Duodenal mucosa (tissue), 2 donors: ENCODE data around the gene MIAT.
A peak's percentile ranks its signal among the peaks of the same experiment; 100 is the strongest.

Experiments
- H3K27ac ChIP-seq: one replicate; pipeline ENCODE4 v1.7.0; 2013; ENCODE audit warnings: low read depth, low read length
- H3K27me3 ChIP-seq, 2 donors: one replicate each; pipeline ENCODE4 v1.7.0; 2013; ENCODE audit warnings: low read length in 2 of 2, control low read depth in 1 of 2; ENCODE audit not compliant: insufficient read depth in 2 of 2, control insufficient read depth in 1 of 2
- H3K36me3 ChIP-seq, 2 donors: one replicate each; pipeline ENCODE4 v1.7.0; 2013; ENCODE audit warnings: low read length in 2 of 2, control low read depth in 1 of 2; ENCODE audit not compliant: insufficient read depth in 2 of 2, control insufficient read depth in 1 of 2
- H3K4me1 ChIP-seq, 2 donors: one replicate each; pipeline ENCODE4 v1.7.0; 2013; ENCODE audit warnings: low read length in 2 of 2, control low read depth in 1 of 2; ENCODE audit not compliant: insufficient read depth in 2 of 2, control insufficient read depth in 1 of 2
- H3K4me3 ChIP-seq, 2 donors: one replicate each; pipeline ENCODE4 v1.7.0; 2013; ENCODE audit warnings: low read length in 2 of 2, low read depth in 1 of 2
- H3K9ac ChIP-seq, 2 donors: one replicate each; pipeline ENCODE4 v1.7.0; 2013; ENCODE audit warnings: low read length in 2 of 2, low read depth in 1 of 2
- H3K9me3 ChIP-seq, 2 donors: one replicate each; pipeline ENCODE4 v1.7.0; 2013; ENCODE audit warnings: low read length in 2 of 2, control low read depth in 1 of 2; ENCODE audit not compliant: control insufficient read depth in 1 of 2

The MIAT gene

GRCh38 chr22:26629988-26630761 lies 27.2 kb upstream of the MIAT start:
- Histone ChIP-seq H3K36me3 (no peaks in the 10 kb centered on the region), H3K4me1 (peaks cover 9 to 21% of the 10 kb centered on the region in 2 donors), H3K27me3 (no peaks in the 10 kb centered on the region), H3K9me3 (no peaks in the 10 kb centered on the region), H3K9ac (no peak overlapping the region), H3K27ac (no peak overlapping the region), H3K4me3 (no peak overlapping the region)

DNA sequence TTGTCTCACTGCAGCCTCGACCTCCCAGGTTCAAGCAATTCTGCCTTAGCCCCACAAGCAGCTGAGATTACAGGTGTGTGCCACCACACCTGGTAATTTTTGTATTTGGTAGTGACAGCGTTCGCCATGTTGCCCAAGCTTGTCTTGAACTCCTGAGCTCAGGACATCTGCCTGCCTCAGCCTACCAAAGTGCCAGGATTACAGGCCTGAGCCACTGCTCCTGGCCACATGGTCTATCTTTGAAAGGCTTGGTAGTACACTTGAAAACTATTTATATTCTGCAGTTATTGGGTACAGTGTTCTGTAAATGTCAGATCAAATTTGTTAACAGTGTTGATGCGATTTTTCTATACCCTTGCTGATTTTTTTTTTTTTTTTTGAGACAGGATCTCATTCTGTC lies 26.1 kb upstream of the MIAT start:
- Histone ChIP-seq H3K36me3 (no peaks in the 10 kb centered on the region), H3K27me3 (no peaks in the 10 kb centered on the region), H3K4me1 (peaks cover 9 to 21% of the 10 kb centered on the region in 2 donors), H3K9ac (no peak overlapping the region), H3K27ac (no peak overlapping the region), H3K4me3 (no peak overlapping the region), H3K9me3 (no peaks in the 10 kb centered on the region)

- no peak overlapping the region for H3K4me3 ChIP-seq
- H3K4me1 ChIP-seq: peaks cover 9 to 21% of the 10 kb centered on the region in 2 donors
- no peaks in the 10 kb centered on the region for H3K36me3 ChIP-seq
- H3K27ac ChIP-seq: no peak overlapping the region
- H3K9me3 ChIP-seq: no peaks in the 10 kb centered on the region
- no peak overlapping the region for H3K9ac ChIP-seq
- no peaks in the 10 kb centered on the region for H3K27me3 ChIP-seq
These were observed 24.8 kb upstream of the MIAT start for GRCh38 chr22:26632422-26633155.

DNA sequence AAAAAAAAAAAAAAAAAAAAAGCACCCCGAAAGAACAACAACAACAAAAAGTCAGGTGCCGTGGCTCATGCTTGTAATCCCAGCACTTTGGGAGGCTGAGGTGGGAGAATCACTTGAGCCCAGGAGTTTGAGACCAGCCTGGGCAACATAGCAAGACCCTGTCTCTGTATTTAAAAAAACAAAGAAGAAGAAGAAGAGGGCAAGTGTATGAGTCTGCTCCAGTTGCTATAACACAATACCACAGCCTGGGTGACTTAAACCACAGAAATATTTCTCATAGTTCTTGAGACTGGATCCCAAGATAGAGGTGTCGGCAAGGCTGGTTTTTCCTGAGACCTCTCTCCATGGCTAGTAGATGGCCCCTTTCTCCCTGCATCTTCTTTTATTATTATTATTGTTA lies 23.2 kb upstream of the MIAT start:
- peaks cover 3 to 9% of the 10 kb centered on the region in 2 donors for H3K4me1 ChIP-seq
- H3K9ac ChIP-seq: no peak overlapping the region
- H3K27ac ChIP-seq: no peak overlapping the region
- H3K36me3 ChIP-seq: no peaks in the 10 kb centered on the region
- no peak overlapping the region for H3K4me3 ChIP-seq
- H3K27me3 ChIP-seq: no peaks in the 10 kb centered on the region
- no peaks in the 10 kb centered on the region for H3K9me3 ChIP-seq

DNA sequence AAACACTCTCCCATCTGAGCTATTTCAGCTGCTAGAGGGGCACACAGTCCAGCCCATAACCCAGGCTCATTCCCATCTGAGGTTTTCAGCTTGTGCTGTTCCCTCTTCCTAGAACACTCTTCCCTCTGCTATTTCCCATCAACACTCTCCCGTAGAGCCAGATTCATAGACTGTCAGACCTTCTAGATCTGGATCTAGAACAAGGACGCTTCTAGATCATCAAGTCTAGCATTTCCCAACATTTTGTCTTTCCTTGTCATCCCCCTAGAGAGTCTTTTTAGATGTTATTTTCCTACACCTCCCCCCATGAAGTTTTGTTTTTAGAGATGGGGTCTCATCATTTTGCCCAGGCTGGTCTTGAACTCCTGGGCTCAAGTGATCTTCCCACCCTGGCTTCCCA lies 22.3 kb upstream of the MIAT start:
- Histone ChIP-seq H3K9ac (no peak overlapping the region), H3K4me3 (no peak overlapping the region), H3K27me3 (no peaks in the 10 kb centered on the region), H3K36me3 (no peaks in the 10 kb centered on the region), H3K4me1 (peaks cover 0 to 8% of the 10 kb centered on the region in 2 donors), H3K27ac (no peak overlapping the region), H3K9me3 (no peaks in the 10 kb centered on the region)

DNA sequence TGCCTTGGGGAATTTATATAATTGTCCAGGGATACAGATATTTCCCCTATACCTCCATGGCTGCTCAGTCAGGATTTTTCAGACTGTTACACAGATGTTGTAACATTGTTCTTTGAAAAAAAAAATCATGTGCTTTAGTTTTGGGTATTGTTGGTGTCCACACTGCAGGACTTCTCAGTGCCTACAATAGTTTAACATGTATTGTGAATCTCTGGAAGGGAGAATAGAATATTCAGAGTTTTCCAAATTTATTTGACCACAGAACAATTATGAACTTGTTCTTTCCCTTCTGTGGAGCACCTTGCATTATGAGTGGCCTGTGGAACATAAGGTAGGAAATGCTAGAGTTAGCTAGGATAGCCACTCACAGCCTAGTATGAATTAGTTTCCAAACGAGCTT lies 21.1 kb upstream of the MIAT start:
- no peak overlapping the region for H3K9ac ChIP-seq

DNA sequence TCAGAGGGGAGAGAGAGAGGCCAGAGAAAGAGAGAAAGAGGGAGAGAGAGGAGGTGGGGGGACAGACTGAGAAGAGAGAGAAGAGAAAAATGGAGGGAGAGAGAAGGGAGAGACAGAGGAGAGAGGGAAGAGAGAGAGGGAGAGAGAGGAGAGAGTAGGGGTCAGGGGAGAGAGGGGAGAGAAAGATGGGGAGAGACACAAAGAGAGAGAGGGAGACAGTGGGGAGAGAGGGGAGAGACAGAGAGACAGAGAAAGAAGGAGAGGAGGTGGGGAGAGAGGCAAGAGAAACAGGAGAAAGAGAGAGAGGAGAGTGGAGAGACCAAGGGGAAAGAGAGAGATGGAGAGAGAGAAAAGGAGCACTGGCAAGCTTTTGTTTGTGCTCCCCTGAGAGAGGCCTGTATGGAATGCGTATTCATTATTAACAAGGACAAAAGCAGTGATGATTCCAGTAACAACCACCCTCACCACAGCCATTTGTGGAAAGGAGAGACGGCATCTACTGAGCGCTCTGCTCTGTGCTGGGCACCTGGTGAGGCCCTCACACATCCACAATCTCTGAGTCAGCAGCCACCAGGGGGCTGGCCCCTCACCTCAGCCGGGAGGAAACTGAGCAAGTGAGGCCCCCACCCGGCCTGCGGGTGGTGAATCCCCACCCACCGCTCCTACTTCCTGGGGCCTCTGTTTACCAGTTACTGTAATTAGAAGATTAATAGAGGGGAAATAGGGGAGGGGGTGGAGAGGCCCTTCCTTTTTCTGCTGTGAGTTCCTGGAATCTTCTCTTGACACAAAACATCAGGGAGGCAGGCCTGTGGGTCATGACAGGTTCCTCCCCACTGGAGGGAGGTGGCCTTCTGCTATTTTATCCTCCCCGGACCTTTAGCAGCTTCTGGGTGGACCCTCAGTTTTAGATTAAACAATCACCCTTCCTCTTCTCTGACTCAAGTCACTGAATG lies 14.6 kb upstream of the MIAT start:
- Histone ChIP-seq H3K9me3 (no peaks in the 10 kb centered on the region), H3K27me3 (no peaks in the 10 kb centered on the region)

More for the DNA sequence above, 21.1 kb upstream of the MIAT start:
- peaks cover 0 to 8% of the 10 kb centered on the region in 2 donors for H3K4me1 ChIP-seq
- no peaks in the 10 kb centered on the region for H3K36me3 ChIP-seq
- no peak overlapping the region for H3K4me3 ChIP-seq
- no peaks in the 10 kb centered on the region for H3K27me3 ChIP-seq
- H3K9me3 ChIP-seq: no peaks in the 10 kb centered on the region
- no peak overlapping the region for H3K27ac ChIP-seq

DNA sequence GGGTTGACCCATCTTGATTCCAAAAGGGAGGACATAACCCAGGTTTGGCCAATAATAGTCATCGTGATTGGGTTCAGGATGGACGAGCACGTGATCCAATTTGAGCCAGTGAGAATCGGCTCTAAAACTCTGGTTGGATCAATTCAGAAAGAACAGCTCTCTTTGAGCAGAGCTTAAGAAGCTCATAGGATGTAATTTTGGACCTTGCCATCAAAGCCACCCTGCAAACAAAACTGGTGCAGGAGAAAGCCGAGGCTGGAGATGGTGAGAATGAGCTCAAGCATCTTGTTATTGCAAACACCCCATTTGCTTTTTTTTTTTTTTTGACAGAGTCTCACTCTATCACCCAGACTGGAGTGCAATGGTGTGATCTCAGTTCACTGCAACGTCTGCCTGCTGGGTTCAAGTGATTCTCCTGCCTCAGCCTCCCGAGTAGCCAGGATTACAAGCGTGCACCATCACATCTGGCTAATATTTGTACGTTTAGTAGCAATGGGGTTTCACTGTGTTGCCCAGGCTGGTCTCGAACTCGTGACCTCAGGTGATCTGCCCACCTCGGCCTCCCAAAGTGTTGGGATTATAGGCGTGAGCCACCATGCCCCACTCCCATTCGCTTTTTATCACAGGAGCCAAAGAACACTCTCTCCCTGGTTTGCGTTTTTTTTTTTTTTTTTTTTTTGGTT lies 13.8 kb upstream of the MIAT start:
- Histone ChIP-seq H3K9me3 (no peaks in the 10 kb centered on the region), H3K27ac (no peak overlapping the region), H3K36me3 (no peaks in the 10 kb centered on the region), H3K27me3 (peaks cover 0 to 4% of the 10 kb centered on the region in 2 donors), H3K4me1 (peaks cover 4 to 5% of the 10 kb centered on the region in 2 donors), H3K9ac (no peak overlapping the region), H3K4me3 (no peak overlapping the region)

More for the DNA sequence above, 14.6 kb upstream of the MIAT start:
- Histone ChIP-seq H3K4me3 (no peak overlapping the region), H3K36me3 (no peaks in the 10 kb centered on the region), H3K4me1 (peaks cover 4 to 5% of the 10 kb centered on the region in 2 donors), H3K9ac (peak overlapping the region in 1 of 2 donors; percentile 3), H3K27ac (no peak overlapping the region)

GRCh38 chr22:26646158-26646557 lies 11.2 kb upstream of the MIAT start:
- H3K4me3 ChIP-seq: no peak overlapping the region
- no peaks in the 10 kb centered on the region for H3K9me3 ChIP-seq
- H3K4me1 ChIP-seq: peaks cover 4 to 5% of the 10 kb centered on the region in 2 donors
- H3K36me3 ChIP-seq: no peaks in the 10 kb centered on the region
- no peak overlapping the region for H3K9ac ChIP-seq
- peaks cover under 1 to 7% of the 10 kb centered on the region in 2 donors for H3K27me3 ChIP-seq
- H3K27ac ChIP-seq: no peak overlapping the region
